Caco-2 (cell line): Measurements from ENCODE around the gene SOX1. TPM values are rescaled to one million over a fixed set of nuclear protein-coding genes. Genes with fewer than 3 reads are reported as not detected.

Experiments used
- BruUV-seq: library from RNA; stranded (reverse); fragments of 400-500 nt; replicated peaks from 2 replicates; lab custom pipeline; 2021; lab: Mats Ljungman, UMichigan
- CTCF ChIA-PET: fragments of 300-600 bp; sonication (Branson Sonifier 250); formaldehyde crosslinking; loops from one replicate; lab custom pipeline; 2022; ENCODE audit warnings: antibody characterized with exemption; lab: Charles Lee
- POLR2A ChIA-PET: fragments of 300-600 bp; sonication (Branson Sonifier 250); formaldehyde crosslinking; loops from one replicate; lab custom pipeline; 2022; ENCODE audit warnings: antibody characterized with exemption; lab: Charles Lee
- DNase-seq, 2 experiments: peaks; one replicate each; pipeline versions ENCODE4 v3.0.0 to v3.0.0-alpha.2; 2020 to 2022
- H3K27me3 ChIP-seq: replicated peaks from 2 replicates; pipeline ENCODE4 v1.6.0; 2011; ENCODE audit warnings: low read length; ENCODE audit not compliant: control insufficient read depth, insufficient read depth
- H3K36me3 ChIP-seq: 2 replicates; pipeline ENCODE4 v1.5.1; 2011; ENCODE audit warnings: low read length; ENCODE audit not compliant: control insufficient read depth, insufficient read depth
- H3K4me1 ChIP-seq: fragments of 250-450 bp; sonication (Bioruptor Pico); 2 replicates; pipeline ENCODE4 v1.5.1; 2020; ENCODE audit warnings: mild to moderate bottlenecking
- H3K4me3 ChIP-seq: 2 replicates; pipeline ENCODE4 v1.5.1; 2011; ENCODE audit warnings: low read depth, mild to moderate bottlenecking, control low read depth, low read length
- H3K9me3 ChIP-seq: fragments of 250-450 bp; sonication (Bioruptor Pico); 2 replicates; pipeline ENCODE4 v1.5.1; 2020; ENCODE audit warnings: mild to moderate bottlenecking, moderate library complexity
- H3K27ac Mint-ChIP-seq: one replicate; pipeline ENCODE4 v1.8.0; 2022; ENCODE audit warnings: mixed read lengths; ENCODE audit not compliant: unreplicated experiment
- H3K27me3 Mint-ChIP-seq: one replicate; pipeline ENCODE4 v1.8.0; 2022; ENCODE audit warnings: mixed read lengths; ENCODE audit not compliant: insufficient read depth, unreplicated experiment
- H3K36me3 Mint-ChIP-seq: one replicate; pipeline ENCODE4 v1.8.0; 2022; ENCODE audit warnings: mild to moderate bottlenecking, mixed read lengths; ENCODE audit not compliant: insufficient read depth, unreplicated experiment
- H3K4me1 Mint-ChIP-seq: one replicate; pipeline ENCODE4 v1.8.0; 2022; ENCODE audit warnings: low read depth, mixed read lengths; ENCODE audit not compliant: unreplicated experiment
- H3K4me3 Mint-ChIP-seq: one replicate; pipeline ENCODE4 v1.8.0; 2022; ENCODE audit warnings: mild to moderate bottlenecking, moderate library complexity, mixed read lengths; ENCODE audit not compliant: unreplicated experiment
- H3K9me3 Mint-ChIP-seq: one replicate; pipeline ENCODE4 v1.8.0; 2022; ENCODE audit warnings: mixed read lengths; ENCODE audit not compliant: unreplicated experiment
- CTCF ChIP-seq, 2 experiments: fragments of 200-600 bp in 1 of 2; IDR thresholded peaks; 1 replicate in 1 of 2; 2 replicates in 1 of 2; pipeline versions ENCODE4 v1.5.1 to v1.8.0; 2011 to 2022; ENCODE audit warnings: antibody characterized with exemption in 1 of 2, control low read depth in 1 of 2, inconsistent platforms in 1 of 2, low read depth in 1 of 2, low read length in 1 of 2, mild to moderate bottlenecking in 1 of 2, moderate library complexity in 1 of 2; ENCODE audit not compliant: insufficient read depth in 1 of 2, severe bottlenecking in 1 of 2, unreplicated experiment in 1 of 2
- intact Hi-C: fragments of 100-400 bp; cut with micrococcal nuclease; formaldehyde crosslinking; loops from one replicate; pipeline ENCODE4 v1.10.0; 2022; ENCODE audit not compliant: unreplicated experiment
- total RNA-seq: library from RNA; stranded (reverse); gene quantifications from 2 replicates; pipeline ENCODE4 v1.2.3, GENCODE V29; 2022

SOX1 gene
- total RNA-seq, 1 experiment from 2014 or later: 1.7 TPM

- Histone ChIP-seq H3K4me1 (no peaks in the 10 kb centered on the region), H3K36me3 (no peaks in the 10 kb centered on the region), H3K9me3 (no peaks in the 10 kb centered on the region), H3K27me3 (no peaks in the 10 kb centered on the region), H3K4me3 (no peak overlapping the region)
- Mint-ChIP-seq H3K36me3 (no peaks in the 10 kb centered on the region), H3K4me1 (no peaks in the 10 kb centered on the region), H3K27me3 (peaks cover 35% of the 10 kb centered on the region), H3K9me3 (no peaks in the 10 kb centered on the region), H3K27ac (no peak overlapping the region), H3K4me3 (no peak overlapping the region)
- CTCF ChIA-PET: no interaction called here
- no TSS peak for BruUV-seq
- no peak for TF ChIP-seq CTCF (IDR thresholded peaks at IDR 0.05; ENCODE audit: insufficient read depth in 1 of 2, low read depth in 1 of 2, low read length in 1 of 2, severe bottlenecking in 1 of 2, unreplicated experiment in 1 of 2)
- intact Hi-C loops: no loop called here
- POLR2A ChIA-PET: no interaction called here
- no peak for DNase-seq
These were observed 12.3 kb upstream of the SOX1 start for GRCh38 chr13:112054616-112055015.

GRCh38 chr13:112055036-112055914 is 11.7 kb upstream of the SOX1 start:
- Mint-ChIP-seq H3K36me3 (no peaks in the 10 kb centered on the region), H3K4me3 (no peak overlapping the region)

GRCh38 chr13:112055915-112056269 is 11.1 kb upstream of the SOX1 start:
- no peaks in the 10 kb centered on the region for H3K9me3 Mint-ChIP-seq
- H3K4me1 Mint-ChIP-seq: no peaks in the 10 kb centered on the region
- TF ChIP-seq CTCF (IDR thresholded peaks at IDR 0.05; ENCODE audit: insufficient read depth in 1 of 2, low read depth in 1 of 2, low read length in 1 of 2, severe bottlenecking in 1 of 2, unreplicated experiment in 1 of 2): no peak
- Histone ChIP-seq H3K9me3 (no peaks in the 10 kb centered on the region), H3K4me1 (no peaks in the 10 kb centered on the region), H3K4me3 (no peak overlapping the region), H3K27me3 (no peaks in the 10 kb centered on the region), H3K36me3 (no peaks in the 10 kb centered on the region)
- no peak overlapping the region for H3K4me3 Mint-ChIP-seq
- POLR2A ChIA-PET: no interaction called here
- intact Hi-C loops: no loop called here
- H3K27ac Mint-ChIP-seq: no peak overlapping the region
- no peaks in the 10 kb centered on the region for H3K36me3 Mint-ChIP-seq
- CTCF ChIA-PET: no interaction called here
- peaks cover 33% of the 10 kb centered on the region for H3K27me3 Mint-ChIP-seq
- no TSS peak for BruUV-seq
- no peak for DNase-seq

More at GRCh38 chr13:112055036-112055914, 11.7 kb upstream of the SOX1 start:
- Histone ChIP-seq H3K27me3 (no peaks in the 10 kb centered on the region), H3K36me3 (no peaks in the 10 kb centered on the region), H3K9me3 (no peaks in the 10 kb centered on the region), H3K4me1 (no peaks in the 10 kb centered on the region), H3K4me3 (no peak overlapping the region)
- POLR2A ChIA-PET: no interaction called here
- CTCF ChIA-PET: no interaction called here
- no peak overlapping the region for H3K27ac Mint-ChIP-seq
- no peak for DNase-seq
- H3K4me1 Mint-ChIP-seq: no peaks in the 10 kb centered on the region
- no peak for TF ChIP-seq CTCF (IDR thresholded peaks at IDR 0.05; ENCODE audit: insufficient read depth in 1 of 2, low read depth in 1 of 2, low read length in 1 of 2, severe bottlenecking in 1 of 2, unreplicated experiment in 1 of 2)
- no peaks in the 10 kb centered on the region for H3K9me3 Mint-ChIP-seq
- H3K27me3 Mint-ChIP-seq: peaks cover 34% of the 10 kb centered on the region
- no TSS peak for BruUV-seq
- intact Hi-C loops: no loop called here
